GM19463 (cell line): ENCODE measurements around the gene CC2D2A.
"Not testable (repeated sequence)": the region's sequence is repeated elsewhere in the genome, so short reads cannot be mapped to it uniquely, and the experiment has no call there.

Source experiments
- ATAC-seq: cut with Tn5 transposase; IDR thresholded peaks from one replicate; pipeline ENCODE4 v1.9.1; 2021; ENCODE audit warnings: mild to moderate bottlenecking, moderate library complexity; ENCODE audit not compliant: unreplicated experiment

The CC2D2A gene

DNA sequence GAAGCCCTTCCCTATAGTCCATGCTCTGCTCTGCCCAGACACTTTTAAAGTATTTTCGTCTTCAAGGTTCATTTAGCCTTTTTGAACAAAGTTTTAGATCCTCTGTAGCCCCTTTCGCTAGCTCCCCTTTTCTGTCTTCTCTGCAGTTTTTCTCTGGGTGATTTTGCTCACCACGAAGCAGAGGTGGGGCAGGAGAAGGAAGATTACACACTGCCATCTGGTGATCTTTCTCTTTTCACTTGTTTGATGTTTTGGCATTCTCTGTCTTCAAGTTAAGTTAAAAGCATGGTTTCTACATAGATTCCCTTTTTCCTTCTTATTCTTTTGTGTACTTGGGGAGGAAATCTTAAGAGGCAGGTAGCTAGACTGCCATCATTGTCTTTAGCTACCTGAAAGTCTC lies 43.9 kb downstream of the CC2D2A start:
- ATAC-seq, result no peak

DNA sequence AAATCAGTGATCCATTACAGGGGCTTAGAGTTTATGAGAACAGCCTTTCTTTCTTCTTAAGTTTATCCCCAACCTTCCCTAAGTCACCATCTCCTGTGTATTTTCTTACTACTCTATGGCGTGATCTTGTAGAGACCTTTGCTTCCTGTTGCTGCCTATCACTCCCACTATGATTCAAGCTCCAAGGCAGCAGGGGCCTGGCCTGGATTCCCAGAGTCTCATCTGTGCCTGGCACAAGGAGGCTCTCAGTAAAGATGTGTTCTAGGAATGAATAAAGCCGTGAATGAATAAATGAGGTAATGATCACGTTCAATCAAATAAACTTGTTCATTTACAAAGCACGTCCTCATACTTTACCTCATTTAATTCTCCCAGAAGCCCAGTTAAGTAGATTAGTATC lies 45.4 kb downstream of the CC2D2A start:
- no peak for ATAC-seq

DNA sequence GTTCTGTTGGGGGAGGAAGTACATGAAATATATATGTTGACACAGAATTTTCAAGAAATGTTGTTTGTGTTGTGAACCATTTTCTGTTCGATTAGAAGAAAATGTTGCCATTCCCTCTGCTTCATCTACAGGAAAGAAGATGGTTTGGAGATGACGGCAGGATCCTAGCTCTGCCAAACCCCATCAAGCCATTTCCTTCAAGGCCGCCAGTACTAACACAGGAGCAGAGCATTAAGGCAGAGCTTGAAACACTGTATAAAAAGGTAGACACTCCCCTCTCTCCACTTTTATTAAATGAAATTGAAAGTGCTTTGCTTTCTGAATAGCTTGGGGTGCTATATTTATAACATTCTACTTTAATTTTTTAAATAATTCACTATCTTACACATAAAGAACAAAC lies 46.8 kb downstream of the CC2D2A start:
- no peak for ATAC-seq

DNA sequence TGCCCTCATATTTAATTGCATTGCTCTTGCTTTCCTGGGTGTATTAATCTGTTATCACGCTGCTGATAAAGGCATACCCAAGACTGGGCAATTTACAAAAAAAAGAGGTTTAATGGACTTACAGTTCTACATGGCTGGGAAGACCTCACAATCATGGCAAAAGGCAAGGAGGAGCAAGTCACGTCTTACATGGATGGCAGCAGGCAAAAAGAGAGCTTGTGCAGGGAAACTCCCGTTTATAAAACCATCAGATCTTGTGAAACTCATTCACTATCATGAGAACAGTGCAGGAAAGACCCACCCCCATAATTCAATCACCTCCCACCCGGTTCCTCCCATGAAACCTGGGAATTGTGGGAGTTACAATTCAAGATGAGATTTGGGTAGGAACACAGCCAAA lies 48.0 kb downstream of the CC2D2A start:
- not testable (repeated sequence) for ATAC-seq

DNA sequence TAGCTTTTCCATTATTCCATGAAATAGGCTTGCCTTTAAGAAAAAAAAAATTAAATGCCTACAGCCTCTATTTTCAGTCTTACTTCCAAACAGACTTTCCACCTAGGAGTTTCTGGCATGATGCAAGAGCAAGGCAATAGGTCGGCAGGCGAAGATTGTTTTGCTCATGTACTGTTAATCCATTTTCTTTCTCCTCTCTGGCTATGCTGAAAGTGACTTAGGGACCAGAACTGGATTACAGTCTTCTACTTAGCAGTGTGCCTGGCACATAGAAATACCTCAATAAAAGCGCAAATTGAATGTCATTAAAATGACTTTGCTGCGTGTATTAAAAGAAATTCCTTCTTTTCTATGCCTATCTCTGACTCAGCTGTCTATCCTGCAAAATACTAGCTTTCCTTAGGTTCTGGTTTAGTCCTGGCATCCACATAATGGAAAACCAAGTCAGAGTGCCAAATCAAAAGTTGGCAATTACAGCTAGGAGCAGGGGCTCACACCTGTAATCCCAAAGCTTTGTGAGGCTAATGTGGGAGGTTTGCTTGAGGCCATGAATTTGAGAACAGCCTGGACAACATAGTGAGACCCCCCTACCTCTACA lies 51.9 kb downstream of the CC2D2A start:
- ATAC-seq, result no peak

DNA sequence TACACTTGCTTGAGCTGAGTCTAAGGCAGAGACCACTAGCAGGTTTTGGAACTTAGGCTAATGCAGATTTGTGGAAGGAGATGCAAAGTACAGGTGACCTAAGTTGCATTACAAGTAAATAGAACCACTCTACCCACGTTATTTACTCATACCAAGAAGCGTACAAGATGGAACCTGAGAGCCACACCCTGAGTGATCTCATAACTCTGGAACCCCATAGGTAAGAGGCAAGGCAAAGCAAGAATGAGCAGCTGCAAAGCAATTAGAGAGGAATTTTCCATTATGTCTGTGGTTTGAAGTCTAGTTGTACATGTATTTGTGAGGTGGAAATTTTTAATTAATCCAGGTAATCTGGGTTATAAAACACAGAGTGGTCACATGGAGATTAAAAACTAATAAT lies 55.4 kb downstream of the CC2D2A start:
- no peak for ATAC-seq

DNA sequence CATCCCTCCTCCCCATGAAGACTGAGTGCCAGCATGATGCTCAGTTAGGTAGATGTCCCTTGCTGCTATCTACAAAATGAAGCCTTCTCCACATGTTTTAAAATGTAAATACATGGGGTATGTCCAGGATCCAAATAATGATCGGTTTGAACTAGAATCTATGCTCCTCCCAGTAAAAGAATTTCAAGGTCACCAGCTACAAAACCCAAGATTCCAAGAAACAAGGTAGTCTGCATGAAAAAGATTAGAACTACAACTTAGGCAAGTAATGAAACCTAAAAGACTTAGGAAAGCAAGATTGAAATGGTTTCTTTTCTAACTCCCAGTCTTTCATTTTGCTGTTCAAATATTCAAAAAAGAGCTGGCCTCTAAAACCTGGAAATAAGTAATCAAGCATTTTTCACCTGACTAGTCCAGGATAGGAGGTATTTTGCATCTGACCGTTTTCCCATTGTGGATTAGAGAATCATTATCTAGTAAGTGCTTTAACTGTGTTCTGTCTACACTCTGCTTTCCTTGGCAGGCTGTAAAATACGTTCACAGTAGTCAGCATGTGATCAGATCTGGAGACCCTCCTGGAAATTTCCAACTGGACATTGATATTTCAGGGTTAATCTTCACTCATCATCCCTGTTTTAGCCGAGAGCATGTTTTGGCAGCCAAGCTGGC lies 57.4 kb downstream of the CC2D2A start:
- ATAC-seq, result no peak

DNA sequence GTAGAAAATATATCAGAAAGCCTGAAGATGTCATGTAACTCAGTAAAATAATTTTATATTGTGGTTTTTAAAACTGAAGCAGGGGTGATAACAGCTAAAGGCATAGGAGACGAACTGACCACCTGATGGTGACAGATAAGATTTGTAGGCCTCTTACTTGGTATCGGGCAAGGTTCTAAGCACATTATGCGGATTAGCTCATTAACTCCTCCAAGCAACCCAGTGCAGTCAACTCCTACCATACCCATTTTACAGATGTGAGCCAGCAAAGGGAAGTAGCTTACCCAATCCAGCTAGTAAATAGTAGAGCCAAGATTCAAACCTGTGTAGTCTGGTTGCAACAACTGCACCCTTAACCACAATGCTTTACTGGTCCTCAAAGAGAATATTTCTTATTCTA lies 62.1 kb downstream of the CC2D2A start:
- ATAC-seq, result no peak

DNA sequence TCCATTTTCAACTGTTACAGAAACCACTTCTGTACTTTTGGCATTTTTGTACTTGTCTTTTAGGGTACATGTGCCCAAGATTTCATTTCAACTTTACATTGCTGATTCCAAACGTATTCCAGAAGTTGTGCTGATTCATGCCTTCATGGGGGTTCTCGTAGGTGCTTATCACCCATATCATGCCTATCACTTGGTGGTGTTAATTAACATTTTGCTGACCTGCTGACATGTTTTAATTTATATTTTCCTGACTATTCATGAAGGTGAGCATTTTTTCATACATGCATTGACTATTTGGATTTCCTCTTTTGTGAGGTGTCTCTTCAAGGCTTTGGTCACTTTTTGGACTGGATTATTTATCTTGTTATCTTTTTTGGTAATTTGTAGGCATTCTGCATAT lies 64.1 kb downstream of the CC2D2A start:
- no peak for ATAC-seq

DNA sequence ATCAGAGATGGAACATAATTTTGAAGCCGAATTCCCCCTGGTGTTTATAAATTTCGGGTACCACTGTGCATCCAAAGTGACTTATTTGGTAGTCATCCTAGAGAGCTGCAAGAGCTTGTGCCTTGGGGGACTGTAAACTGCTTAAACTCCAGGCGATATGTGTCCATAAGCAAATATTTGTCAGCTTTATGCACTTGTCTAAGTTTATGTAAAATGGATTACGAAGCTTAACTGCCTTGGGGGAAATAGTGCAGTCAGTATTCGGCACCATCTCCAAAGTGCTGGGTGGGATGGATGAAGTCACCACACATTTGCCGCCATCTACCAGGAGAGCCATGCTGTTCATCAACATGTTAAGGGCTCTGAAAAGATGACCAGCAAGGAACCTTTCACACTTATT lies 65.9 kb downstream of the CC2D2A start:
- no peak for ATAC-seq

DNA sequence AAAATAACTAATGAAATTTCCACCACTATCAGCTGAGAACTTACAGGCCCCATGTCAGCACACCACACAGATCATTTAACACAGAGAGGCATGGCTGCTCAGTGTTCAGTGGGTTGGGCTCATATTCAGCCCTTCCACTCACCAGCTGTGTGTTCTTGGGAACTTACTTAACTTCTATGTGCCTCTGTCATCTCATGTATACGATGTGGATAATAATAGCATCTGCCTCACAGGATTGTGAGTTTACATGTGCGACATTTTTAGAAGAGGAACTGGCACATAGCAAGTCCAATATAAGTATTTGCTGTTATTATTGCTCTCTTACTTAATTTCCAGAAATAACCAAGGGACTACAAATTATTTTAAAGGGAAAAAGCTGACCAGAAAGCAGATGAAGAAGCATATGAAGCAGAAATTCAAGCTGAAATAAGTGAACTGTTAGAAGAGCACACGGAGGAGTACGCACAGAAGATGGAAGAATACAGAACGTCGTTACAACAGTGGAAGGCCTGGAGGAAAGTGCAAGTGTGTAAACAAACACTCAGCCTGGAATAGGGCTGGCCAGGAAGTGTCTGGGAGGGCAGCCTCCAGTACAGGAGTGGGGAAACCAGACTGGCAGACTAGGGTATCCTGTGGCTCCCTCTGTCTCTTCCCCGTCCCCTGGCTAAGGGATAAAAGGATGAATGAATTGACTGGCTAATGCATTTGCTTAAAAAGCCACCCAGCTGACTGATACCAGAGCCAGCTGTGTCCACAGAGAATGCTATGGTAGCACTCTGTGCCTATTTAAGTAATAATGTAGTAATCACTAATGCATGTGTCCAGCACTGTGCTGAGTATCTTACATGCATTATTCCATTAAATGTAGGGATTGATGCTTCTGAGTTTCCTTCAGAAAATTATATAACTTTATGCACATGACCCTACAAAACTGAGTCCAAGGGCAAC lies 67.1 kb downstream of the CC2D2A start:
- no peak for ATAC-seq

DNA sequence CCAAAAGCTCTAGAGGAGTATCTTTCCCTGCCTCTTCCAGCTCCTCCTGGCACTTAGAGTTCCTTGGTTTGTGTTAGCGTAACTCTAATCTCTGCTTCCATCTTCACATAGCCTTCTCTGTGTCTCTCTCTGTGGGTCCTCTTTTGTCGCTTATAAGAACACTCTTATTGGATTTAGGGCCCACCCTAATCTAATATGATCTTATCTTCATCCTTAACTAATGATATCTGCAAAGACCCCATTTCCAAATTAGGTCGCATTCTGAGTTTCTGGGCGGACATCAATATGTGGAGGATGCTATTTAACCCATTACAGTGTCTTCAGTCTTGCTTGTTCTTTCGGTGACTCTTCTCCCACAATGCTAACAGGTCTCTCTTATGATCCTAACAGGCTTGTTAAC lies 72.3 kb downstream of the CC2D2A start:
- no peak for ATAC-seq

DNA sequence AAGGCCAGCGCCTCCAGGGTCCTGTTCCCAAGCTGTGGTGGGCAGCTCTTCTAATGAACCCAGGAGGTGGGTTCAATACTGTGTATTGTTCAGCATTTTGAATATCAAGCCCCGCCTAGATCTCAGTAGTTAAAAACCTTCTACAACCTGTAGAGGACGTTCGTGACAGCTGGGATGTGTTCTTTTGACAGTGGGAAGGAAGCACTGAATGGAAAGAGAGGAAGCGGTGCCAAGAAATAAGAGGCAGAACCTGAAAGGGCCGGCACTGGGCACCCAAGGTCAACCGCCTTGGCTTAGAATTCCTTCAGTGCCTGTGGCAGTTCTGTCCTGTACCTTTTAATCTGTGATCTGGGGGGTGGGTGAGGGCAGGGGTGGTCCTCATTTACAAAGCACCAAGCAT lies 73.1 kb downstream of the CC2D2A start:
- ATAC-seq, result no peak

DNA sequence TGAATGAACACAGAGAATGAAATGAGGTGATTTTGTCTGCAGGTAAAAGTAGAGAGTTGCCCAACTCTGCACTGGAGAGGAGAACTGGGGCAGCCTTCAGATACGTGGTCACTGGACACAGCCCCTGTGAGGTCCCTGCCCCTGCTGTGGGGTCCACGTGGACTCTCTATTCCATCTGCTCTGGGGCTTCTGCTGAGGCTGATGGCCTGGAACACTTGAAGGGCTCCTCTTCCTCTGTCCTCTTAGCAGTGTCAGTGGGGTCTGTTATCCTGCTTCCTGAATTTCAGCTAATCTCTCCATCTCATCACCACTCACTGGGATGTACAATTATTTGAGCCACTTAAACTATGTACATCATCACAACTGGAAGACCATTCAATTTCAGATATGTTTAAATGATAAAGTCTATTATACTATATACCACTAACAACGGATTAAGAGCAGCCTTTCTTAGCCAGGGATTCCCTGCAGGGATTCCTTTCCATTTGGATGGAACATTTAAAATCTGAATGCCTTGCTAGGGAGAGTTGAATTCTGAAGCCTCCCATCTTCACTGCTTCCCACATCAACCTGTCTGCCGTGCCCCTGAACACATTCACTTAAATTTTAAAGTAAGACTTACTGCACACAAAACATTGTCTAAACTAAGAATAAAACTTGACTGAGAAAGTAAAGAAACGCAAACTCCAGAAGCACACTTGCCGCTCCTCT lies 74.0 kb downstream of the CC2D2A start:
- no peak for ATAC-seq

DNA sequence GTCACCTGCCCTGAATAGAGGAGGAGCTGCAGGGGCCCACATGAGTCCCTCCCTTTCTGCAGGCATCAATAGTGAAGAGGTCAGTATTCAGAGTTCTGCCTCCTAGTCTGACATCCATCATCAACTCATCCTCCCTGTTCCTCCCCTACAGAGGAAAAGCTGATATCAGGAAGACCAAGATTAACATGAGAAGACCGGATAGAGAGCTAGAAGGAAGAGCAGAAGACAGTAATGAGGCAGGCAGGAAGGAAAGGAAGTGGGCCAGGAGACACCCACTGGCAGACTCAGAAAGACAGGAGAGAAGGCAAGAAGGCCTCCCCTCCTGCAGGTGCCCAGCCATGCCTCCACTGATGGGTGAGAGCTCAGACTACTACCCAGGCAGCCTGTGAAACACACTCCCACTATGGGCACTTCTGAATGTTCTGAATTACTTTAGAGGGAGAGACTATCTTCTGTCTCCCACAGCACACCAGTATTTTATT lies 74.6 kb downstream of the CC2D2A start:
- no peak for ATAC-seq

DNA sequence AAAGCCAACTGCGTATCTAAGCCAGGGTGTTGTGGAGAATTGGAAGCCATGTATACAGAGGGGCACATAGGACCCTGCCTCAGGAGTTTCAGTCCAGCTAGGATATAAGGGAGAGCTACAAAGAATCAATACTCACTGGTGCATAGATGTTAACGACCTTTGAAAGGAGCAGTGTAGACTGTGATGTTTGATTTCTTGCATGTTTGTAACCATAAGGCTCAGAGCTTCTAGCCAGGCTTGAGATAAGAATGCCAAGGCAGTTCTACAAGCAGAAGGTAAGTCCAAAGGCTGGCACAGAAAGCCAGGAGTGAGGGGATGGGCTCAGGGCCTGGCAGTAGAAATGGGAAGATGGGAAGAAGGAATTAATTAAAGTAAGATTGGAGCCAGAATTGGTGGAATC lies 75.7 kb downstream of the CC2D2A start:
- no peak for ATAC-seq

DNA sequence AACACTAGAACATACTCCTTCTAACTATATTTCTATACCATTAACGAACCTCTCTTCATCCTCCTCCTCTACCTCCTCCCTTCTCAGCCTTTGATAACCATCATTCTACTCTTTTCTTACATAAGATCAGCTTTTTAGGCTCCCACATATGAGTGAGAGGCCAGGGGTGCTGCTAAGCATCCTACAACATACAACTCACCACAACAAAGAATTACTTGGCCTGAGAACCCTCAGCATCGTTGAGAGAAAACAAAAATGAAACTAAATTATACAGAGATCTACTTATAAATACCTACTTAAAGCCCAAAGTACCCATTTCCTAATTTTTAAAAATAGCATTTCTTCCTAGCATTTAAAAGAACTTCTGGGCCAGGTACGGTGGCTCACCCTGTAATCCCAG lies 77.7 kb downstream of the CC2D2A start:
- no peak for ATAC-seq

DNA sequence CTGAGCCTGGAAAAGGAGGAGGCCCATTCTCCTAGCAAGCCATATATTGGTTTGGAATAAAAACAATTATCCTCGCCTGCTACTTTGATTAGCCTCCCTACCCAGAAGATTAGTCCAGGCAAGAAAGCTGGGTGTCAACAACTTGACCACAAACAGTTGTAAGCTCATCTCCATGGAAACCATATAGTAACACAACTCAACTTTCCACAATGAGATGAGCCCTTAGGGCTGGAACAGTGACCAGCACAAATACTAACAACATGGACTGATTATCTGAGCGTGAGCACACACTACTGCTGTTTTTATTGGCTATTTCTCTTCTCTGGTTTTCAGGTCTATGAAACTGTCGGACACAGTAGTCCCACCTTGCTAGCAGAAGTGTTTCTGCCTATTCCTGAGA lies 80.8 kb downstream of the CC2D2A start:
- ATAC-seq, result no peak

DNA sequence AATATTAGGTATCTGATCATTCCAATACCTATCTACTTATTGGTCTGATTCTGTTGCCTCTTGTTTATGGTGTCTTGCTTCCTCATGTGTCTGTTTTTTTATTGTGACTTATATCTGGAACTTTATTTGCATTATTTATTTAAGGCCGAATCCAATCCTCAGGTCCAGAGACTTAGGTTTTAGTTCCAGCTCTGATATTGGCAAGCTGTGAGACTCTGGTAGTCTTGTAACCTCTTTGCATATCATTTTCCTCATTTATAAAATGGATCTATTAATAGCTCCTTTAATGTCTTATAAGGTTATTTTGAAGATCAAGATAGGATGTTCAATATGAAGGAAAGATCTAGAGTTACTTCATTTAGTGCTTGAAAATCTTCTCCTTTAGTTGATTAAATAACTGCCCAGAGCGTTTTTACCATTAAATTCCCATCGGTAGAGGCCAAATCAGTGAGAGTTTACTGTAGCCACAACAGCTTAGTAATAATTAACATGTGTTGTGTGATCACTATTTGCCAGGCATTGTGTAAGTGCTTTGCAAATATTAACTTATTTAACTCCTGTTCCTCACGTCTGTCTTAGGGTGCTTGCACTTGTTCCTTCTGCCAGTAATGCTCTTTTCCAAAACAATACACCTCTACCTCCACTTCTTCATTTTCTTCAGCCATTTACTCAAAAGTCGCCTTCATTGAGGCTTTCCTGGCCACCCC lies 82.2 kb downstream of the CC2D2A start:
- ATAC-seq, result no peak

DNA sequence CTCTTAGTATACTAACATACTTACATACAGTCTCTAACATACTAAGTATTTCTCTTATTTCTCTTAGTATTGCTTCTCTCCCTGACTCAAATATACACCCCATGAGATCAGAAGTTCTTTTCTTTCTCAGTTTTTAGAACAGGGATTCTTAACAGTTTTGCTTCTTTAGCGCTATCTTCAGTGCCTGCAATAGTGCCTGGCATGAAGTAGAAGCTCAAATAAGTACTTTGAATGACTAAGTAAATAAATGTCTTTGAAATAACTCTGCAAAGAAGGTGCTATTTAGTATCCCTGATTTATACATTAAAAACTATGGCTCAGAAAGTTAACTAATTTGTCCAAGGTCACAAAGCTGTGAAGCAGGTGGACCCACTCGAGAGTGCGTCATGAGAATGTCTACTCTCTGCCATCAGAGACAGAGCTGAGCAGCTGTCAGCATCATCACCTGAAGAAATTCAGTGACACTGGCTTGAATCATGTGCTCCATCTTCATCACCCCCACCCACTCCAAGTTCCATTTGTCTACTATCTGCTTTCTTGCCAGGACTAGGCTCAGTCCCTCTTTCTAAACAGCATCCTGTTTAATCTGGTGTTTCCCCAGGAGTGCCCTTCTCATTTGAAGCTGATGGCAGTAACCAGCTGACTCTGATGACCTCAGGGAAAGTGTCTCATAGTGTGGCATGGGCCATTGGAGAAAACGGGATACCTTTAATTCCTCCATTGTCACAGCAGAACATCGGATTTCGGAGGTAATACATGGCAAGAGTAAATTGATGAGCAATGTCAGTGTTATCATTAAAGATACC lies 83.1 kb downstream of the CC2D2A start:
- ATAC-seq, result no peak
